HUES48 (cell line): ENCODE measurements around the gene ZFPM1.

Experiments used
- H3K27ac ChIP-seq: one replicate; pipeline ENCODE4 v1.7.0; 2013; ENCODE audit warnings: low read depth, low read length, inconsistent platforms
- H3K27me3 ChIP-seq: 2 replicates; pipeline ENCODE4 v1.6.1; 2013; ENCODE audit warnings: mild to moderate bottlenecking, low read length; ENCODE audit not compliant: control insufficient read depth, insufficient read depth
- H3K36me3 ChIP-seq: 2 replicates; pipeline ENCODE4 v1.6.1; 2013; ENCODE audit warnings: low read length; ENCODE audit not compliant: control insufficient read depth, insufficient read depth
- H3K4me1 ChIP-seq: 2 replicates; pipeline ENCODE4 v1.6.1; 2013; ENCODE audit warnings: mild to moderate bottlenecking, low read length; ENCODE audit not compliant: control insufficient read depth, insufficient read depth
- H3K4me3 ChIP-seq: 2 replicates; pipeline ENCODE4 v1.5.1; 2013; ENCODE audit warnings: mild to moderate bottlenecking, low read depth, low read length
- H3K9ac ChIP-seq: 2 replicates; pipeline ENCODE4 v1.6.1; 2013; ENCODE audit warnings: mild to moderate bottlenecking, low read depth, low read length, moderate library complexity
- H3K9me3 ChIP-seq: 2 replicates; pipeline ENCODE4 v1.6.1; 2013; ENCODE audit warnings: low read length; ENCODE audit not compliant: control insufficient read depth, insufficient read depth

The ZFPM1 gene

DNA sequence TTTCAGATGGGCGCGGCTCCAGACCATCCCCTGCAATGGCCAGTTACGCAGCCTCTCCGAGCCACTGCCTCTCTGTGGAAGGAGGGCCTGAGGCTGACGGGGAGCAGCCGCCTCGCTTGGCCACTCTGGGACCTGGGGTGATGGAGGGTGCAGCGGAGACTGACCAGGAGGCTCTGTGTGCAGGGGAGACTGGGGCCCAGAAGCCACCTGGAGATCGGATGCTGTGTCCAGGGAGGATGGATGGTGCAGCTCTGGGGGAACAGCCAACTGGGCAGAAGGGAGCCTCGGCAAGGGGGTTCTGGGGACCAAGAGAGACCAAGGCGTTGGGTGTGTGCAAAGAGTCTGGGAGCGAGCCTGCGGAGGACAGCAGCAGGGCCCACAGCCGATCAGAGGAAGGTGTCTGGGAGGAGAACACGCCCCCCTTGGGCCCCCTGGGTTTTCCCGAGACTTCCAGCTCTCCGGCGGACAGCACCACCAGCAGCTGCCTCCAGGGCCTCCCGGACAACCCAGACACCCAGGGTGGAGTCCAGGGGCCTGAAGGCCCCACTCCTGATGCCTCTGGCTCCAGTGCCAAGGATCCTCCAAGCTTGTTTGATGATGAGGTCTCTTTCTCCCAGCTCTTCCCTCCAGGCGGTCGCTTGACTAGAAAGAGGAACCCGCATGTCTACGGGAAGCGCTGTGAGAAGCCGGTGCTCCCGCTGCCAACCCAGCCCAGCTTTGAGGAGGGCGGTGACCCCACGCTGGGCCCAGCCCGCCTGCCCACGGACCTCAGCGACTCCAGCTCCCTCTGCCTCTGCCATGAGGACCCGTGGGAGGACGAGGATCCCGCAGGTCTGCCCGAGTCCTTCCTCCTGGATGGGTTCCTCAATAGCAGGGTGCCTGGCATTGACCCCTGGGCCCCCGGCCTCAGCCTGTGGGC lies 17.4 kb upstream of the ZFPM1 start:
- H3K4me3 ChIP-seq = no peak overlapping the region
- no peaks in the 10 kb centered on the region for H3K4me1 ChIP-seq
- no peaks in the 10 kb centered on the region for H3K36me3 ChIP-seq
- no peak overlapping the region for H3K27ac ChIP-seq
- no peaks in the 10 kb centered on the region for H3K9me3 ChIP-seq
- H3K27me3 ChIP-seq = no peaks in the 10 kb centered on the region; the same call in none of the 2 replicates
- H3K9ac ChIP-seq = no peak overlapping the region

DNA sequence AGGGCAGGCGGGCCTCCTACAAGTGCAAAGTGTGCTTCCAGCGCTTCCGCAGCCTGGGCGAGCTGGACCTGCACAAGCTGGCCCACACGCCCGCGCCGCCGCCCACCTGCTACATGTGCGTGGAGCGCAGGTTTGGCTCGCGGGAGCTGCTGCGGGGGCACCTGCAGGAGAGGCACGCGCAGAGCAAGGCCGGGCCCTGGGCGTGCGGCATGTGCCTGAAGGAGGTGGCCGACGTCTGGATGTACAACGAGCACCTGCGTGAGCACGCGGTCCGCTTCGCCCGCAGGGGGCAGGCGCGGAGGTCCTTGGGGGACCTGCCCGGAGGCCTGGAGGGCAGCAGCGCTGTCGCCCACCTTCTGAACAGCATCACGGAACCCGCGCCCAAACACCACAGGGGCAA lies 16.3 kb upstream of the ZFPM1 start:
- H3K4me3 ChIP-seq = no peak overlapping the region
- no peaks in the 10 kb centered on the region; the same call in 1 of the 2 replicates for H3K27me3 ChIP-seq
- no peak overlapping the region for H3K27ac ChIP-seq
- H3K9ac ChIP-seq = no peak overlapping the region
- no peaks in the 10 kb centered on the region for H3K36me3 ChIP-seq
- no peaks in the 10 kb centered on the region for H3K9me3 ChIP-seq
- H3K4me1 ChIP-seq = no peaks in the 10 kb centered on the region

DNA sequence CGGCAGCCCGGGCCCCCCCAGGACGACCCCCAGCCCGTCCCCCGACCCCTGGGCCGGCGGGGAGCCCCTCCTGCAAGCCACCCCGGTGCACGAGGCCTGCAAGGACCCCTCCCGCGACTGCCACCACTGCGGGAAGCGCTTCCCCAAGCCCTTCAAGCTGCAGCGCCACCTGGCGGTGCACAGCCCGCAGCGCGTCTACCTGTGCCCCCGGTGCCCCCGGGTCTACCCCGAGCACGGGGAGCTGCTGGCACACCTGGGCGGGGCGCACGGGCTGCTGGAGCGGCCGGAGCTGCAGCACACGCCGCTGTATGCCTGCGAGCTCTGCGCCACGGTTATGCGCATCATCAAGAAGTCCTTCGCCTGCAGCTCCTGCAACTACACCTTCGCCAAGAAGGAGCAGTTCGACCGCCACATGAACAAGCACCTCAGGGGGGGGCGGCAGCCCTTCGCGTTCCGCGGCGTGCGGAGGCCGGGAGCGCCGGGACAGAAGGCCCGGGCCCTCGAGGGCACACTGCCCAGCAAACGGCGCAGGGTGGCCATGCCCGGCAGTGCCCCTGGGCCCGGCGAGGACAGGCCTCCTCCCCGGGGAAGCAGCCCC lies 15.6 kb upstream of the ZFPM1 start:
- H3K4me3 ChIP-seq = no peak overlapping the region

DNA sequence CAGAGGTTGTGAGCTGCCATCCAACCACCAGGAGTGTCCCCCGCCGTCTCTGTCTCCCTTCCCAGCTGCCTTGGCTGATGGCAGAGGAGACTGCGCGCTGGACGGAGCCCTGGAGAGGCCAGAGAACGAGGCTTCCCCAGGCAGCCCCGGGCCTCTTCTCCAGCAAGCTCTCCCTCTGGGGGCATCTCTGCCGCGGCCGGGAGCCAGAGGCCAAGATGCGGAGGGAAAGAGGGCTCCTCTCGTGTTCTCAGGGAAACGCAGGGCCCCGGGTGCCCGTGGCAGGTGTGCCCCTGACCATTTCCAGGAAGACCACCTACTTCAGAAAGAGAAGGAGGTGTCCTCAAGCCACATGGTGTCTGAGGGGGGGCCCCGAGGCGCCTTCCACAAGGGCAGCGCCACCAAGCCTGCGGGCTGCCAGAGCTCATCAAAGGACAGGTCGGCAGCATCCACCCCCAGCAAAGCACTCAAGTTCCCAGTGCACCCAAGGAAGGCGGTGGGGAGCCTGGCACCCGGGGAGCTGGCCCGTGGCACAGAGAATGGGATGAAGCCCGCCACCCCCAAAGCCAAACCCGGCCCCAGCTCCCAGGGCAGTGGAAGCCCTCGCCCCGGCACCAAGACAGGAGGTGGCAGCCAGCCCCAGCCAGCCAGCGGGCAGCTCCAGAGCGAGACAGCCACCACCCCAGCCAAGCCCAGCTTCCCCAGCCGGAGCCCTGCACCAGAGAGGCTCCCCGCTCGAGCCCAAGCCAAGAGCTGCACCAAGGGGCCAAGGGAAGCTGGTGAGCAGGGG lies 14.8 kb upstream of the ZFPM1 start:
- no peak overlapping the region for H3K4me3 ChIP-seq
- H3K9ac ChIP-seq = no peak overlapping the region
- H3K4me1 ChIP-seq = 0 out of 2 replicates have a peak, but pooled peaks cover 4% of the 10 kb centered on the region
- no peak overlapping the region for H3K27ac ChIP-seq
- no peaks in the 10 kb centered on the region for H3K27me3 ChIP-seq
- H3K36me3 ChIP-seq = no peaks in the 10 kb centered on the region
- H3K9me3 ChIP-seq = no peaks in the 10 kb centered on the region

More for the DNA sequence above, 15.6 kb upstream of the ZFPM1 start:
- Histone ChIP-seq H3K27ac (no peak overlapping the region), H3K27me3 (no peaks in the 10 kb centered on the region), H3K36me3 (no peaks in the 10 kb centered on the region), H3K4me1 (no peaks in the 10 kb centered on the region), H3K9ac (no peak overlapping the region), H3K9me3 (no peaks in the 10 kb centered on the region)

GRCh38 chr16:88439016-88439415 lies 14.1 kb upstream of the ZFPM1 start:
- Histone ChIP-seq H3K36me3 (no peaks in the 10 kb centered on the region), H3K4me3 (no peak overlapping the region), H3K9ac (no peak overlapping the region), H3K27me3 (no peaks in the 10 kb centered on the region), H3K27ac (no peak overlapping the region), H3K4me1 (0 out of 2 replicates have a peak, but pooled peaks cover 4% of the 10 kb centered on the region), H3K9me3 (no peaks in the 10 kb centered on the region)

GRCh38 chr16:88439706-88440105 lies 13.4 kb upstream of the ZFPM1 start:
- Histone ChIP-seq H3K36me3 (no peaks in the 10 kb centered on the region), H3K4me1 (0 out of 2 replicates have a peak, but pooled peaks cover 4% of the 10 kb centered on the region), H3K9ac (no peak overlapping the region), H3K4me3 (no peak overlapping the region), H3K27ac (no peak overlapping the region), H3K27me3 (no peaks in the 10 kb centered on the region), H3K9me3 (no peaks in the 10 kb centered on the region)

- H3K27me3 ChIP-seq = no peaks in the 10 kb centered on the region
- H3K4me1 ChIP-seq = 0 out of 2 replicates have a peak, but pooled peaks cover 4% of the 10 kb centered on the region
- H3K9ac ChIP-seq = no peak overlapping the region
- H3K9me3 ChIP-seq = no peaks in the 10 kb centered on the region
- no peaks in the 10 kb centered on the region for H3K36me3 ChIP-seq
- H3K27ac ChIP-seq = no peak overlapping the region
- no peak overlapping the region for H3K4me3 ChIP-seq
Measured at GRCh38 chr16:88440111-88440510, 13.0 kb upstream of the ZFPM1 start.

DNA sequence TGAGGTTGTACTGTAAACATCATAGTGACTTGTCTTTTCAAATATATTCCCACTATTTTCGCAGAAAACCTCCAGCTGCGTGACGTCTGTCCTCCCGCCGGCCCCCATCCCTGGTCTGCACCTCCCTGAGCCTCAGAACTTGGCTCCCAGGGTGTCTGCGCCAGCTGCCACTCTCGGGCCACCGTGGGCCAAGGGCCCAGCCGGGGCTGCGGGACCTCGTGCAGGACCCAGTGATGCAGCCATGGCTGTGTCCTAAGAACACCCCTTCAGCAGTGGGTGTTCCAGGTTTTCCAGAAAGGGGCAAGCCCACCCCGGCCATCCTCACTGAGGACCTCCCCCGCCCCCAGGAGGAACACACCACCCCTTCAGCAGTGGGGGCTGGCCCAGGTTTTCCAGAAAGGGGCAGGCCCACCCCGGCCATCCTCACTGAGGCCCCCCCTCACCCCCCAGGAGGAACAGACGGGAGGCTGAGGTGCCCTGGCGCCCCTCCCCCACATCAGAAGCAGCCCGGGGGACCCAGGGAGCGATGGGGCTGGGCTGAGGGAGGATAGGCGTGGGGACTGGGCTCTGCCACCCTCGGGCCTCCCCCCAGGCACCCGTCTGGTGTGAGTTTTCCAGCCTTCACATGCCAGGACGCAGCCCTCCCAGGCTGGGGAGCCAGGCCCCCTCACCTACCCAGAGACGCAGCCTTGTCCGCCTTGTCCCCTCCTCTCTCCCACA lies 12.2 kb upstream of the ZFPM1 start:
- no peaks in the 10 kb centered on the region for H3K9me3 ChIP-seq
- H3K27me3 ChIP-seq = no peaks in the 10 kb centered on the region
- no peak overlapping the region for H3K9ac ChIP-seq
- H3K36me3 ChIP-seq = no peaks in the 10 kb centered on the region
- H3K4me3 ChIP-seq = no peak overlapping the region
- 0 out of 2 replicates have a peak, but pooled peaks cover 4% of the 10 kb centered on the region for H3K4me1 ChIP-seq
- H3K27ac ChIP-seq = no peak overlapping the region

DNA sequence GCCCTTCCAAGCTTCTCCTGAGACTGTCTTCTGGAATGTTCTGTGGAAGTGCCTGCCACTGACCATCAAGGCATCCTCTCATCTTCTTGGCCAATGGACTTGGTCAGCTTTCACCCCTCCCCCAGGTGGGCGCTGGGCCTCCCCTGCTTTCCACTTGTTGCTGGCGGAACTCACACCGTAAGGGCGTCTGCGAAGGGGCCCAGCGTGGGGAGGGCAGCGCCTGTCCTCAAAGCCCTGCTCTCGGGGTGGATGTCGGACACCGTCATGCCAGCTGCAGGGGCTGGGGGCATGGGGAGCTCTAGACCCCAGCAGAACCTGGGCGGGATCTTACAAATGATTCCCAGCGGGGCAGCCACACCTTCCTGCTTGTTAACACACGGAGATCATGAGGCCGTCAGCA lies 11.6 kb upstream of the ZFPM1 start:
- H3K27ac ChIP-seq = no peak overlapping the region
- no peak overlapping the region for H3K9ac ChIP-seq
- H3K4me3 ChIP-seq = no peak overlapping the region
- 0 out of 2 replicates have a peak, but pooled peaks cover 4% of the 10 kb centered on the region for H3K4me1 ChIP-seq
- H3K36me3 ChIP-seq = no peaks in the 10 kb centered on the region
- no peaks in the 10 kb centered on the region for H3K9me3 ChIP-seq
- H3K27me3 ChIP-seq = no peaks in the 10 kb centered on the region

DNA sequence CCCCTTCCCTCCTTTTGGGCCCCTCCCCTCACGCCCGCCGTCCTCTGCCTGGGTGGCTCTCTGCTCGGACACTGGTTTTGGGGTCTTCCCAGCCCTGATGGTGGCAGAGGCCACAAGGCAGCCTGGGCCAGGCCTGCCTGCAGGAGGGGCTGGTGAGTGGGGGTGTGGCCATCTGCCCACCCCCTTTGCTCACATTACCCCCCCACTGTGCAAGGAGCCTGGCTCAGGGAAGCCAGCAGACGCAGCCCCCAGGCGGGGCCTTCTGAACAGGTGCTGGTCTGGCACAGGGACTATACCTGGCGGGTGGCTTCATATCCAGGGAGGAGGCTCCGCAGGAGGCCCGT lies 10.7 kb upstream of the ZFPM1 start:
- Histone ChIP-seq H3K4me1 (0 out of 2 replicates have a peak, but pooled peaks cover 4% of the 10 kb centered on the region), H3K27me3 (no peaks in the 10 kb centered on the region), H3K36me3 (no peaks in the 10 kb centered on the region), H3K9me3 (no peaks in the 10 kb centered on the region), H3K27ac (no peak overlapping the region), H3K9ac (no peak overlapping the region), H3K4me3 (no peak overlapping the region)
